ENCODE measurements around the gene TSEN15.

- TF ChIP-seq, protein P1, sequence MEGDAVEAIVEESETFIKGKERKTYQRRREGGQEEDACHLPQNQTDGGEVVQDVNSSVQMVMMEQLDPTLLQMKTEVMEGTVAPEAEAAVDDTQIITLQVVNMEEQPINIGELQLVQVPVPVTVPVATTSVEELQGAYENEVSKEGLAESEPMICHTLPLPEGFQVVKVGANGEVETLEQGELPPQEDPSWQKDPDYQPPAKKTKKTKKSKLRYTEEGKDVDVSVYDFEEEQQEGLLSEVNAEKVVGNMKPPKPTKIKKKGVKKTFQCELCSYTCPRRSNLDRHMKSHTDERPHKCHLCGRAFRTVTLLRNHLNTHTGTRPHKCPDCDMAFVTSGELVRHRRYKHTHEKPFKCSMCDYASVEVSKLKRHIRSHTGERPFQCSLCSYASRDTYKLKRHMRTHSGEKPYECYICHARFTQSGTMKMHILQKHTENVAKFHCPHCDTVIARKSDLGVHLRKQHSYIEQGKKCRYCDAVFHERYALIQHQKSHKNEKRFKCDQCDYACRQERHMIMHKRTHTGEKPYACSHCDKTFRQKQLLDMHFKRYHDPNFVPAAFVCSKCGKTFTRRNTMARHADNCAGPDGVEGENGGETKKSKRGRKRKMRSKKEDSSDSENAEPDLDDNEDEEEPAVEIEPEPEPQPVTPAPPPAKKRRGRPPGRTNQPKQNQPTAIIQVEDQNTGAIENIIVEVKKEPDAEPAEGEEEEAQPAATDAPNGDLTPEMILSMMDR (IDR thresholded peaks at IDR 0.05), result no peak
- TF ChIP-seq POLR2A (IDR thresholded peaks at IDR 0.05), result no peak
Observed at GRCh38 chr1:184049291-184049690, 2.2 kb upstream of the TSEN15 start.

Measured in transverse colon (tissue), 3 donors.